ENCODE data around the gene CPED1.

The CPED1 gene

GRCh38 chr7:121192834-121193233 is 204.3 kb downstream of the CPED1 start:
- H3K4me1 ChIP-seq (ENCODE audit: control insufficient read depth, insufficient read depth, low read length): peaks cover 8% of the 10 kb centered on the region
- H3K9me3 ChIP-seq (replicated peaks; ENCODE audit: low read length): no peaks in the 10 kb centered on the region
- H3K4me3 ChIP-seq (ENCODE audit: low read length): no peak overlapping the region
- H3K36me3 ChIP-seq (ENCODE audit: insufficient read depth, low read length): no peaks in the 10 kb centered on the region
- H3K9ac ChIP-seq (ENCODE audit: low read depth, low read length): no peak overlapping the region
- no peaks in the 10 kb centered on the region for H3K27me3 ChIP-seq (ENCODE audit: control insufficient read depth, insufficient read depth, low read length)
- H3K4me2 ChIP-seq (ENCODE audit: low read length): peak overlapping the region; percentile 28

DNA sequence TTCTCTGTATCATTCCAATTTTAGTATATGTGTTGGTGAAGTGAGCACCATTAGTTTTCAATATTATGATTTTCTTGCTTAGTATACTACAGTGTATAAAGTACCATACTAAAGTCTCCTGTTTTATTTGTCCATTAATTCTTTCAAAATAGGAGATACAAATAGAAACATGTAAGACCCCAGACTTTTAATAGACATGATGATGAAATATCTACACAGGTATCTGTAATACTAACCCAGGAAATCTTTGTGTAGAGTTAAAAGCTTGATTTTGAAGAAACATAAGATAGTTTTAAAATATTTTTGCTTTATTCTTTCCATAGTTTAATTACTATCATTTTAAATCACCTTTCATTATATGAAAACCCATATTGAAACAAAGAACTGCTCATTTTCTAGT is 206.5 kb downstream of the CPED1 start:
- no peak overlapping the region for H3K4me3 ChIP-seq (ENCODE audit: low read length)
- no peaks in the 10 kb centered on the region for H3K9me3 ChIP-seq (replicated peaks; ENCODE audit: low read length)
- no peaks in the 10 kb centered on the region for H3K27me3 ChIP-seq (ENCODE audit: control insufficient read depth, insufficient read depth, low read length)
- H3K4me1 ChIP-seq (ENCODE audit: control insufficient read depth, insufficient read depth, low read length): peaks cover 8% of the 10 kb centered on the region
- no peaks in the 10 kb centered on the region for H3K36me3 ChIP-seq (ENCODE audit: insufficient read depth, low read length)
- no peak overlapping the region for H3K9ac ChIP-seq (ENCODE audit: low read depth, low read length)
- H3K4me2 ChIP-seq (ENCODE audit: low read length): no peak overlapping the region

GRCh38 chr7:121195874-121196273 is 207.4 kb downstream of the CPED1 start:
- no peaks in the 10 kb centered on the region for H3K27me3 ChIP-seq (ENCODE audit: control insufficient read depth, insufficient read depth, low read length)
- no peaks in the 10 kb centered on the region for H3K36me3 ChIP-seq (ENCODE audit: insufficient read depth, low read length)
- H3K4me3 ChIP-seq (ENCODE audit: low read length): no peak overlapping the region
- H3K9me3 ChIP-seq (replicated peaks; ENCODE audit: low read length): no peaks in the 10 kb centered on the region
- H3K9ac ChIP-seq (ENCODE audit: low read depth, low read length): no peak overlapping the region
- H3K4me1 ChIP-seq (ENCODE audit: control insufficient read depth, insufficient read depth, low read length): peaks cover 8% of the 10 kb centered on the region
- H3K4me2 ChIP-seq (ENCODE audit: low read length): no peak overlapping the region

GRCh38 chr7:121196286-121196685 is 207.8 kb downstream of the CPED1 start:
- Histone ChIP-seq H3K9me3 (replicated peaks; ENCODE audit: low read length) (no peaks in the 10 kb centered on the region), H3K36me3 (ENCODE audit: insufficient read depth, low read length) (no peaks in the 10 kb centered on the region), H3K4me1 (ENCODE audit: control insufficient read depth, insufficient read depth, low read length) (peaks cover 8% of the 10 kb centered on the region), H3K4me2 (ENCODE audit: low read length) (no peak overlapping the region), H3K4me3 (ENCODE audit: low read length) (no peak overlapping the region), H3K9ac (ENCODE audit: low read depth, low read length) (no peak overlapping the region), H3K27me3 (ENCODE audit: control insufficient read depth, insufficient read depth, low read length) (no peaks in the 10 kb centered on the region)

DNA sequence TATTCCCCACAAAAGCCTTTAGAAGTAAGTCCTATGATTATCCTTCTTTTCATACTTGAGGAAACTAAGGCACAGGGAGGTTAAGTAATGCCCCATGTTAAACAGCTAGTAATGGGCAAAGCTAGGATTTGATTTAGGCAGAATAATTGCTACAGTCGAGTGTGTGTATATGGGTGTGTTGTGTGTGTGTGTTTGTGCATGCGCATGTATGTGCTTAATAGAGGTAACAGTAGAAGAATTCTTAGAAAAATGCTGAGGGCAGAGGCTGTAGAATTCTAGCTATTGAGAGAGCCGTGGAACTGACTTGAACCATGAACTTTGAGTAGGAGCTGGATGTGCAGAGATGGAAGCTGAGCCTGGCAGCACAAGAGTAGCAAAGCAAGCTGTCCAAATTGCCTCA is 208.9 kb downstream of the CPED1 start:
- H3K4me2 ChIP-seq (ENCODE audit: low read length): no peak overlapping the region

GRCh38 chr7:121198502-121198901 is 210.0 kb downstream of the CPED1 start:
- no peak overlapping the region for H3K9ac ChIP-seq (ENCODE audit: low read depth, low read length)
- H3K4me1 ChIP-seq (ENCODE audit: control insufficient read depth, insufficient read depth, low read length): no peaks in the 10 kb centered on the region
- no peak overlapping the region for H3K4me3 ChIP-seq (ENCODE audit: low read length)
- H3K27me3 ChIP-seq (ENCODE audit: control insufficient read depth, insufficient read depth, low read length): no peaks in the 10 kb centered on the region
- no peak overlapping the region for H3K4me2 ChIP-seq (ENCODE audit: low read length)
- H3K9me3 ChIP-seq (replicated peaks; ENCODE audit: low read length): no peaks in the 10 kb centered on the region
- H3K36me3 ChIP-seq (ENCODE audit: insufficient read depth, low read length): no peaks in the 10 kb centered on the region

More for the DNA sequence above, 208.9 kb downstream of the CPED1 start:
- Histone ChIP-seq H3K4me1 (ENCODE audit: control insufficient read depth, insufficient read depth, low read length) (peaks cover 8% of the 10 kb centered on the region), H3K9me3 (replicated peaks; ENCODE audit: low read length) (no peaks in the 10 kb centered on the region), H3K9ac (ENCODE audit: low read depth, low read length) (no peak overlapping the region), H3K4me3 (ENCODE audit: low read length) (no peak overlapping the region), H3K27me3 (ENCODE audit: control insufficient read depth, insufficient read depth, low read length) (no peaks in the 10 kb centered on the region), H3K36me3 (ENCODE audit: insufficient read depth, low read length) (no peaks in the 10 kb centered on the region)

GRCh38 chr7:121202125-121202524 is 213.6 kb downstream of the CPED1 start:
- Histone ChIP-seq H3K4me1 (ENCODE audit: control insufficient read depth, insufficient read depth, low read length) (peaks cover 7% of the 10 kb centered on the region), H3K27me3 (ENCODE audit: control insufficient read depth, insufficient read depth, low read length) (no peaks in the 10 kb centered on the region), H3K9ac (ENCODE audit: low read depth, low read length) (no peak overlapping the region), H3K4me3 (ENCODE audit: low read length) (no peak overlapping the region), H3K4me2 (ENCODE audit: low read length) (no peak overlapping the region), H3K9me3 (replicated peaks; ENCODE audit: low read length) (no peaks in the 10 kb centered on the region), H3K36me3 (ENCODE audit: insufficient read depth, low read length) (no peaks in the 10 kb centered on the region)

DNA sequence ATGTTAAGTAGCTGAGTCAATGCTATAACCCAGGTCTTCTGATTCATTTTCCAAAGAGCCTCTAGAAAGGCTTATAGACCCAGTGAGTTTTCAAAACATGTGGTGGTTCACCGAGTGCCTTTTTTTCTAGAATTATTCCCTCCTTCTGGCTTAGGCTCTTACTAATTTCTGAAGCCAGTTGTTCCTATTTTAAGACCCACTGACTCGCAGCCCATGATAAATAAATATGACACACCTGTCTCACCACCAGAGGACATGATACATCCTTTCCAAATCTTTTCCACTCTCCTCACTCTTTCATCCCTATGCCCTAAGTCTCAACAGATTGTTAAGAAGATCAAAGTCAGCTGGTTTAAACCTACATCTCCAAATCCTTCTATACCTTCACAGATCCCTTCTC is 214.3 kb downstream of the CPED1 start:
- H3K27me3 ChIP-seq (ENCODE audit: control insufficient read depth, insufficient read depth, low read length): no peaks in the 10 kb centered on the region
- no peak overlapping the region for H3K9ac ChIP-seq (ENCODE audit: low read depth, low read length)
- peaks cover 7% of the 10 kb centered on the region for H3K4me1 ChIP-seq (ENCODE audit: control insufficient read depth, insufficient read depth, low read length)
- H3K9me3 ChIP-seq (replicated peaks; ENCODE audit: low read length): no peaks in the 10 kb centered on the region
- no peak overlapping the region for H3K4me2 ChIP-seq (ENCODE audit: low read length)
- no peak overlapping the region for H3K4me3 ChIP-seq (ENCODE audit: low read length)
- no peaks in the 10 kb centered on the region for H3K36me3 ChIP-seq (ENCODE audit: insufficient read depth, low read length)

- no peak overlapping the region for H3K4me3 ChIP-seq (ENCODE audit: low read length)
- no peak overlapping the region for H3K9ac ChIP-seq (ENCODE audit: low read depth, low read length)
- H3K9me3 ChIP-seq (replicated peaks; ENCODE audit: low read length): no peaks in the 10 kb centered on the region
- H3K4me1 ChIP-seq (ENCODE audit: control insufficient read depth, insufficient read depth, low read length): peaks cover 7% of the 10 kb centered on the region
- no peaks in the 10 kb centered on the region for H3K27me3 ChIP-seq (ENCODE audit: control insufficient read depth, insufficient read depth, low read length)
- H3K36me3 ChIP-seq (ENCODE audit: insufficient read depth, low read length): no peaks in the 10 kb centered on the region
- H3K4me2 ChIP-seq (ENCODE audit: low read length): no peak overlapping the region
These were observed 216.0 kb downstream of the CPED1 start for GRCh38 chr7:121204537-121204936.

- no peaks in the 10 kb centered on the region for H3K9me3 ChIP-seq (replicated peaks; ENCODE audit: low read length)
- no peak overlapping the region for H3K9ac ChIP-seq (ENCODE audit: low read depth, low read length)
- no peaks in the 10 kb centered on the region for H3K36me3 ChIP-seq (ENCODE audit: insufficient read depth, low read length)
- H3K4me1 ChIP-seq (ENCODE audit: control insufficient read depth, insufficient read depth, low read length): peaks cover 7% of the 10 kb centered on the region
- H3K4me2 ChIP-seq (ENCODE audit: low read length): no peak overlapping the region
- no peak overlapping the region for H3K4me3 ChIP-seq (ENCODE audit: low read length)
- no peaks in the 10 kb centered on the region for H3K27me3 ChIP-seq (ENCODE audit: control insufficient read depth, insufficient read depth, low read length)
These were observed 217.3 kb downstream of the CPED1 start for GRCh38 chr7:121205777-121206176.

DNA sequence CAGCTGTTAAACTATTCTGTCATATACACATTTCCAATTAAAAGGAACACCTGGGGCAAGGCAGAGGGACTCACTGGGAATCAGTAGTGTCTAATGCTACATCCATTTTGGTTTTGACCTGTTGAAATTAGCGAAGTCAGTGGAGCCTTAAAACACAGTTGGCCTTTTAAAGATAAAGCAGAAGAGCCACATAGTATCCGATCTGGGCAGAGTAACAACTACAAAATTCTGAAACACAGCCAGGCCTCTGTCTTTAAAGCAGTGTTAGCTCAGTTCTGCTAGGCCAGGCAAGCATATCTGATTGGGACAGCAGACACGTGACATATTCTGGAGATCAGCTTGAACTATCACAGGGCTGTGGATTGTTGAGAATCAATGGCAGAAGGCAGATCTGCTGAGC is 222.7 kb downstream of the CPED1 start:
- no peaks in the 10 kb centered on the region for H3K36me3 ChIP-seq (ENCODE audit: insufficient read depth, low read length)
- H3K4me1 ChIP-seq (ENCODE audit: control insufficient read depth, insufficient read depth, low read length): peaks cover 5% of the 10 kb centered on the region
- H3K9ac ChIP-seq (ENCODE audit: low read depth, low read length): no peak overlapping the region
- no peaks in the 10 kb centered on the region for H3K27me3 ChIP-seq (ENCODE audit: control insufficient read depth, insufficient read depth, low read length)
- no peak overlapping the region for H3K4me2 ChIP-seq (ENCODE audit: low read length)
- H3K9me3 ChIP-seq (replicated peaks; ENCODE audit: low read length): no peaks in the 10 kb centered on the region
- no peak overlapping the region for H3K4me3 ChIP-seq (ENCODE audit: low read length)

GRCh38 chr7:121212036-121212435 is 223.5 kb downstream of the CPED1 start:
- Histone ChIP-seq H3K9ac (ENCODE audit: low read depth, low read length) (no peak overlapping the region), H3K9me3 (replicated peaks; ENCODE audit: low read length) (no peaks in the 10 kb centered on the region), H3K36me3 (ENCODE audit: insufficient read depth, low read length) (no peaks in the 10 kb centered on the region), H3K4me3 (ENCODE audit: low read length) (no peak overlapping the region), H3K27me3 (ENCODE audit: control insufficient read depth, insufficient read depth, low read length) (no peaks in the 10 kb centered on the region), H3K4me1 (ENCODE audit: control insufficient read depth, insufficient read depth, low read length) (peaks cover 5% of the 10 kb centered on the region), H3K4me2 (ENCODE audit: low read length) (no peak overlapping the region)

Measured in skeletal muscle satellite cell (primary cell).